ENCODE results near the gene NUBP1.

DNA sequence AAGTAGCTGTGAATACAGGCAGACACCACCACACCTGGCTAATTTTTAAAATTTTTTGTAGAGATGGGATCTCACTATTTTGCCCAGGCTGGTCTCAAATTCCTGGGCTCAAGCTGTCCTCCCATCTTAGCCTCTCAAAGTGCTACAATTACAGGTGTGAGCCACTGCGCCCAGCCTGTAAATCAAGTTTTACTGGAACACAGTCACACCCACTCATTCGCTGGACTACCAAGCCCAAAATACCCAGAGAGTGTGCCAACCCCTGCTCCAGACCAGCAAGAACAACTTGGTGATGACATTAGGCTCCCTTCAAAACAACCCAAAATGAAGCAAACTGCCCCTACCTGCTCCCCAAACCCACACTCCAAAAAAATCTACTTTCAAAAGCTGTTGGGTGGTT lies 39.0 kb downstream of the NUBP1 start:
- TF ChIP-seq EZH2phosphoT487 (IDR thresholded peaks at IDR 0.05; ENCODE audit: low read depth): no peak
- TF ChIP-seq, protein P1, sequence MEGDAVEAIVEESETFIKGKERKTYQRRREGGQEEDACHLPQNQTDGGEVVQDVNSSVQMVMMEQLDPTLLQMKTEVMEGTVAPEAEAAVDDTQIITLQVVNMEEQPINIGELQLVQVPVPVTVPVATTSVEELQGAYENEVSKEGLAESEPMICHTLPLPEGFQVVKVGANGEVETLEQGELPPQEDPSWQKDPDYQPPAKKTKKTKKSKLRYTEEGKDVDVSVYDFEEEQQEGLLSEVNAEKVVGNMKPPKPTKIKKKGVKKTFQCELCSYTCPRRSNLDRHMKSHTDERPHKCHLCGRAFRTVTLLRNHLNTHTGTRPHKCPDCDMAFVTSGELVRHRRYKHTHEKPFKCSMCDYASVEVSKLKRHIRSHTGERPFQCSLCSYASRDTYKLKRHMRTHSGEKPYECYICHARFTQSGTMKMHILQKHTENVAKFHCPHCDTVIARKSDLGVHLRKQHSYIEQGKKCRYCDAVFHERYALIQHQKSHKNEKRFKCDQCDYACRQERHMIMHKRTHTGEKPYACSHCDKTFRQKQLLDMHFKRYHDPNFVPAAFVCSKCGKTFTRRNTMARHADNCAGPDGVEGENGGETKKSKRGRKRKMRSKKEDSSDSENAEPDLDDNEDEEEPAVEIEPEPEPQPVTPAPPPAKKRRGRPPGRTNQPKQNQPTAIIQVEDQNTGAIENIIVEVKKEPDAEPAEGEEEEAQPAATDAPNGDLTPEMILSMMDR (IDR thresholded peaks at IDR 0.05; ENCODE audit: low read depth, low read length): no peak
